HepG2 (cell line): ENCODE results near the gene NDE1. TPM values are rescaled to one million over a fixed set of nuclear protein-coding genes. Genes with fewer than 3 reads are reported as not detected.
A peak's percentile ranks its signal among the peaks of the same experiment; 100 is the strongest.

Experiments used
- ETV6 ChIP-seq: sonication (generic); formaldehyde crosslinking; conservative IDR thresholded peaks from 2 replicates; pipeline ENCODE4 v1.4.0; 2020; ENCODE audit warnings: missing genetic modification reagents
- GMEB2 ChIP-seq: IDR thresholded peaks from 2 replicates; pipeline ENCODE4 v1.6.1; 2016; ENCODE audit warnings: missing biosample characterization, missing genetic modification reagents, low read depth
- KMT2A ChIP-seq: sonication (generic); formaldehyde crosslinking; IDR thresholded peaks from 2 replicates; pipeline ENCODE4 v1.4.0; 2020; ENCODE audit warnings: missing genetic modification reagents
- KMT2B ChIP-seq: IDR thresholded peaks from 2 replicates; pipeline ENCODE4 v1.6.1; 2016; ENCODE audit warnings: missing genetic modification reagents, missing compliant biosample characterization
- NFAT5 ChIP-seq: sonication (generic); formaldehyde crosslinking; IDR thresholded peaks from 2 replicates; pipeline ENCODE4 v1.4.0; 2020; ENCODE audit warnings: missing genetic modification reagents
- NFYB ChIP-seq: sonication (generic); formaldehyde crosslinking; IDR thresholded peaks from 2 replicates; pipeline ENCODE4 v1.4.0; 2020; ENCODE audit warnings: missing genetic modification reagents
- NR2F6 ChIP-seq, 2 experiments: IDR thresholded peaks; 2 replicates each; pipeline ENCODE4 v1.6.1; 2016; ENCODE audit warnings: antibody characterized with exemption in 1 of 2, mild to moderate bottlenecking in 1 of 2
- RBAK ChIP-seq: sonication (generic); formaldehyde crosslinking; IDR thresholded peaks from 2 replicates; pipeline ENCODE4 v1.5.1; 2020; ENCODE audit warnings: mild to moderate bottlenecking, missing genetic modification reagents
- RERE ChIP-seq: IDR thresholded peaks from 2 replicates; pipeline ENCODE4 v1.6.1; 2016; ENCODE audit warnings: low read depth, missing genetic modification reagents, missing compliant biosample characterization
- SOX13 ChIP-seq, 3 experiments: fragments of 450-650 bp in 1 of 3; sonication (generic) in 1 of 3; formaldehyde crosslinking in 1 of 3; IDR thresholded peaks in 2 of 3; conservative IDR thresholded peaks in 1 of 3; 2 replicates each; pipeline versions ENCODE4 v1.5.0 to v1.6.1; 2016 to 2020; ENCODE audit warnings: antibody characterized with exemption in 1 of 3, mild to moderate bottlenecking in 1 of 3, missing compliant biosample characterization in 1 of 3, missing genetic modification reagents in 1 of 3, moderate library complexity in 1 of 3
- ZC3H4 ChIP-seq: sonication (generic); formaldehyde crosslinking; IDR thresholded peaks from 2 replicates; pipeline ENCODE4 v1.4.0; 2020; ENCODE audit warnings: missing genetic modification reagents, borderline replicate concordance
- ZNF124 ChIP-seq: sonication (generic); formaldehyde crosslinking; IDR thresholded peaks from 2 replicates; pipeline ENCODE4 v1.4.0; 2020; ENCODE audit warnings: missing genetic modification reagents
- ZNF484 ChIP-seq: sonication (generic); formaldehyde crosslinking; IDR thresholded peaks from 2 replicates; pipeline ENCODE4 v1.5.1; 2020; ENCODE audit warnings: mild to moderate bottlenecking, low read depth, missing genetic modification reagents, borderline replicate concordance
- ZNF788 ChIP-seq: sonication (generic); formaldehyde crosslinking; IDR thresholded peaks from 2 replicates; pipeline ENCODE4 v1.5.0; 2020; ENCODE audit warnings: mild to moderate bottlenecking, missing genetic modification reagents, borderline replicate concordance
- ZSCAN9 ChIP-seq: IDR thresholded peaks from 2 replicates; pipeline ENCODE4 v1.6.1; 2016; ENCODE audit warnings: borderline replicate concordance
- polyA plus RNA-seq, 8 experiments: library from polyadenylated mRNA; depleted of rRNA in 3 of 8; stranded (reverse) in 7 of 8; unstranded in 1 of 8; fragments of >200 nt; fragmentation: Illumina TruSeq in 4 of 8; extraction: Trizol in 4 of 8; gene quantifications; 2 replicates each; pipeline versions ENCODE4 v1.2.1 to v1.2.3, GENCODE V29; 2011 to 2016; ENCODE audit warnings: low read depth in 4 of 8, missing spikeins in 1 of 8, mixed read lengths in 1 of 8; ENCODE audit not compliant: insufficient read depth in 1 of 8
- total RNA-seq, 5 experiments: library from RNA; depleted of rRNA; stranded (reverse); fragments of >200 nt; fragmentation: Illumina TruSeq; extraction: Trizol; gene quantifications; 2 replicates each; pipeline ENCODE4 v1.2.3, GENCODE V29; 2016; ENCODE audit warnings: low read depth in 1 of 5

NDE1 gene
- total and polyA plus RNA-seq, 2 of the 13 experiments (the other 11 are each of a cell fraction or from before 2014, with no cell fraction given), result 40.9 to 72.5 TPM

- TF ChIP-seq ZNF484 (CRISPR knock-in tag), result no peak
- TF ChIP-seq ZNF788 (CRISPR knock-in tag), result no peak
- TF ChIP-seq NFYB, result no peak
- TF ChIP-seq KMT2A (CRISPR knock-in tag), result no peak
- TF ChIP-seq ZNF124 (CRISPR knock-in tag), result no peak
- TF ChIP-seq NR2F6 (IDR thresholded peaks at IDR 0.05), result peak; percentile 58
- peak; percentile 76 for TF ChIP-seq NR2F6 (CRISPR knock-in tag; IDR thresholded peaks at IDR 0.05)
- no peak for TF ChIP-seq GMEB2 (CRISPR knock-in tag)
- TF ChIP-seq ZC3H4 (CRISPR knock-in tag), result no peak
- TF ChIP-seq SOX13 (IDR thresholded peaks at IDR 0.05), result peak; percentile 55; the same call in 1 of the 2 replicates
- TF ChIP-seq SOX13 (CRISPR knock-in tag; conservative IDR thresholded peaks at IDR 0.05 in 1 of 2, IDR thresholded peaks at IDR 0.05 in 1 of 2), result peak in 1 of 2 experiments; percentile 86; a peak in 2 of 4 replicates
- TF ChIP-seq KMT2B (CRISPR knock-in tag), result no peak
- TF ChIP-seq NFAT5, result no peak
- TF ChIP-seq ZSCAN9 (CRISPR knock-in tag), result peak; percentile 58
- no peak for TF ChIP-seq RBAK (CRISPR knock-in tag)
- peak; percentile 58; the same call in 1 of the 2 replicates for TF ChIP-seq RERE (CRISPR knock-in tag)
- no peak for TF ChIP-seq ETV6 (CRISPR knock-in tag)
Measured at GRCh38 chr16:15608398-15609285, 41.4 kb upstream of the NDE1 start (continued).
